Right renal cortex interstitium (tissue), 3 donors: ENCODE results near the gene GRIK3. TPM values are rescaled to one million over a fixed set of nuclear protein-coding genes. Genes with fewer than 3 reads are reported as not detected.
"Not testable (repeated sequence)": the region's sequence is repeated elsewhere in the genome, so short reads cannot be mapped to it uniquely, and the experiment has no call there.

Experiments used
- DNase-seq, 3 donors: peaks; one replicate each; pipeline ENCODE4 v3.0.0-alpha.2; 2013; ENCODE audit warnings: low read depth in 3 of 3, low spot score in 2 of 3
- polyA plus RNA-seq, 3 donors: library from polyadenylated mRNA; unstranded; fragments of 120-200 nt; gene quantifications; one replicate each; pipeline ENCODE4 v1.2.1, GENCODE V29; 2013; ENCODE audit not compliant: insufficient read length in 3 of 3

GRIK3 gene
- polyA plus RNA-seq, 3 donors, result 2.6 to 3.4 (median 3.1) TPM

GRCh38 chr1:36912365-36912865, 121.9 kb downstream of the GRIK3 start:
- DNase-seq, result no peak

DNA sequence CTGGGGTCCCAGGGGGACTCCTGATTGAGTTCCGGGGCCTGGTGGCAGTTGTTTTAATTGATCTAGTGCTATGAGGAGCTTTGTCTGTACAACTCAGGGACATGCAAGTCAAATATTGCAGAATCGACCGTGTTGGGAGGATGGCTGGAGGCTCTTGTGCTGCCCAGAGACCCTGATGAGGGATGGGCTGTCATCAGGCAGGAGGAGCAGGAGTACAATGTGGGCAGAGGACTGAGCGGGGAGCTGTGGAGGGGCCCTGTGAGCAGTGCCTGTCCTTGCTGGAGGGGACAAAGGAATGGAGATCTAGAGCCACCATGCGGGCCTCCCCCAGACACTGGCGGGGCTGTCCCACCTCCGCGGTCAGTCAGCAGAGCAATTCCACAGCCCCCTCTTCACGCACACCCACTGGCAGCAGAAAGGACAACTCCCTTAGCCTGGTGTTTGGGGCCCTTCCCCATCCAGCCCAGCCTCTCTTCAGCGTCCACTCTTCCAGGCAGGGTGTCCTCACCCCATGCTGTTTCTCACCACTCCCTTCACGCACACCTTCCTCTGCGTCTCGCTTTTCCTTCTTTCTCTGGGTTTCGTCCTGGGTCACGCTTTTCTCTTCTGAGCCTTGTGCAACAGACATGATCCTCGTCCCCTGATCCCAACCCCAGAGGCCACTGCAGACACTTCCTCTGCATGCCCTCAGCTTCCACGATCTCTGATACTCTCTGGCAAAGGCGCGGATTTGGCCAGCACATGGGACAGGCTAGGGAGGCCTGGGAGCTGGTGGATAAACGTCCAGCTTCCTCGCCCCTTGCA, 122.6 kb downstream of the GRIK3 start:
- DNase-seq, result no peak

DNA sequence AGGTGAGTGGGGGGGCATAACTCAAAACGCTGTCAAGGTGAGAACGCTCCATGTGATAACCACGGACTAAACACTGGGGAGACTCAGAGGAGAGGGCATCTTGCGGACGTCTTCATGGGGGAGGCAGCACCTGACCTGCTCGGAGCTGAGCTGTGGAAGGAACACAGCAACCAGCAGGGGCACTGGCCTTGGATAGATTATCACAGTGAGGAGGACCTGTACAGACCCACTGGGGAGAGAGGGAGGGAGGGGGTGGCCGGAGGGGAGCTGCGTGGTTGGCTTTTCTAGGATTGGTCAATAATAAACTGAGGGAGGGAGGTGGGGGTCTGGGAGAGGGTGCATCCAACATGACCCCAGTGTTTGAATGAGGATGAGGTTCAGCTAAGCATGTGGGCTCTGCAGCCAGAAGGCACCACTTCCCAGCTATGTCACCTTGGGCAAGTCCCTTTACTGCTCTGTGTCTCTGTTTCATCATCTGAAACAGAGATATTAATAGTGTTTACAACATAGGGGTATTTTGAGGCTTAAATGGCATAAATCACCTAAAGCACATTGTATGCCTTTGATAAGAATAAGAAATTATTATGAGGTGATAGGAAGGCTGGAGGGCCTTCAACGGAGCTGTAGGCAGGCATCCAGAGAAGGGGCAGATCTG, 123.3 kb downstream of the GRIK3 start:
- no peak for DNase-seq

DNA sequence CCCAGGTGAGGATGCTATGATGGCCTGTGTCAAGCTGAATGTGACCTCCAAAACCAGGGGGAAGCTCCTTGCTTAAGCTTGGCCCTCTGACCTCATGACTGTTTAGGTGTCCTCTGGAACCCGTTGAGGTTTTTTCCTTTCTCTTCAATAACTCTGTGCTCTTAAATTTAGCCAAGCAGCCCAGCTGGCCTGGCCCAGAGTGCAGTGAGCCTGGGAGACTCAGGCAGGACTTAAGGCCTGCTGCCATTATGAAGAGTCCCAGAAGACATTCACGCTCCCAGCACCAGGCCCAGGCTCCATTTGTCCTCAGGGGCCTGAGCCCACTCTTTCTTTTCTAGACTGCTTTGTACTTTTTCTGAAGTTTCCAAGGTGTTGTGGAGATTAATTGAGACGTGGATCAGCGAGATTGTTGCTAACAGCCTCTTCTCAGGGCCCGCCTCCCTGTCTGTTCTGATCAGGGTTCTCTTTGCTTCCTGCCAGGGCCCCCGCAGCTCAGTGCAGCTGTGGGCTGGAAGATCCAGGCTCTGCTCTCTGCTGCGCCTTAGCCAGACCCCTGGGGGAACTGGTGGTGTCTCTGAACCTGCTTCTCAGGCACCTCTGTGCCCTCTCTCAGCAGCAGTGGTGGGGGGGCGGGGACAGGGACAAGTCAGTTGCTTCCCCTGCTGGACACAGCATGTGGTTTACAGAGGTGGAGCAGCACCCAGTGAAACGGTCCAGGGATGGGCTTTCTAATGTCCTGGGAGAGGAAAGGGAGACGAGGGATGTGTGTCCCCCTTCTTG, 124.2 kb downstream of the GRIK3 start:
- DNase-seq, result no peak

DNA sequence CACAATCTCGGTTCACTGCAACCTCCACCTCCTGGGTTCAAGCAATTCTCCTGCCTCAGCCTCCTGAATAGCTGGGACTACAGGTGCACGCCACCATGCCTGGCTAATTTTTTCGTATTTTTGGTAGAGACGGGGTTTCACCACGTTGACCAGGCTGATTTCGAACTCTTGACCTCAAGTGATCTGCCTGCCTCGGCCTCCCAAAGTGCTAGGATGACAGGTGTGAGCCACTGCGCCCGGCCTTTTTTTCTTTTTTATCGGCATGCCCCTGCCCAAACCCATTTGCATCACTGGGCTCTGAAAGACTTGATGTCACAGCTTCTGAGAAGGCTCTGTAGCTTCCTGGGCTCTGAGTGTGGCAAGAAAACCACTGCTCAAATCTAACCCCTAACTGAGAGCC, 125.0 kb downstream of the GRIK3 start:
- DNase-seq, result not testable (repeated sequence)

- DNase-seq, result no peak
These were observed 126.2 kb downstream of the GRIK3 start for GRCh38 chr1:36908096-36908495.

GRCh38 chr1:36906555-36906954, 127.8 kb downstream of the GRIK3 start:
- no peak for DNase-seq

GRCh38 chr1:36905941-36906340, 128.4 kb downstream of the GRIK3 start:
- no peak for DNase-seq

DNA sequence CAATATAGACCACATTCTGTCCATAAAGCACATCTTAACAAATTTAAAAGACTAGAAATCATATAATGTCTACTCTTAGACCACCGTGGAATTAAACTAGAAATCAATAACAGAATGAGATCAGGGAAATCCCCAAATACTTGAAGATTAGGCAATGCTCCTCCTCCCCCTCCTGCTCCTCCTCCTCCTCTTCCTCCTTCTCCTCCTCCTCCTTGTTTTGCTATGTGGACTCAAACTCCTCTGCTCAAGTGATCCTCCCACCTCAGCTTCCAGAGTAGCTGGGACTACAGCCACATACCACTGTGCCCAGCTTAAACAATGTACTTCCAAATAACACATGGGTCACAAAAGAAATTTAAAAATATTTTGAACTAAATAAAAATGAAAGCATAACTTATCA, 134.2 kb downstream of the GRIK3 start:
- DNase-seq, result no peak

GRCh38 chr1:36897813-36898212, 136.5 kb downstream of the GRIK3 start:
- DNase-seq, result not testable (repeated sequence)

GRCh38 chr1:36894824-36895223, 139.5 kb downstream of the GRIK3 start:
- no peak for DNase-seq

DNA sequence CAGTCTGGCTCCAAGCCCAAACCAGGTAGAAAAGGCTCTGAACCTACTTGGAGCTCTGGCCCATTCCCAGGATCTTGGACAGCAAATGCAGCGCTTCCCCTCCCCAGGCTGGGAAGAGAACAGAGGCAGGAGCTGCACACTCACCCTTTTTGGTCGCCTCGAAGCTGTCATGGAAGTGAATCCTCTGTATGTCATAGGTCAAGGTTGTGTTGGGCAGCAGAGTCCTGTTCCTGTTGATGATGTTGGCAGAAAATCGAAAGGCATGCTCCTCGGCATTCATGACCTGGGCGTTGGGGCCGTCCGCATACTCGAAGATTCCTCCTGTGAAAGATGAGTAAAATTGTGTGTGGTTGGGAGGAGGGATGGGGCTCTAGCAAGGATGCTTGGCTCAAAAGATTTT, 143.5 kb downstream of the GRIK3 start:
- no peak for DNase-seq

- no peak for DNase-seq
These were observed 144.7 kb downstream of the GRIK3 start for GRCh38 chr1:36889478-36890226.

GRCh38 chr1:36888811-36889477, 145.4 kb downstream of the GRIK3 start:
- no peak for DNase-seq

GRCh38 chr1:36885540-36886357, 148.6 kb downstream of the GRIK3 start:
- no peak for DNase-seq

GRCh38 chr1:36884801-36885200, 149.5 kb downstream of the GRIK3 start:
- DNase-seq, result no peak

DNA sequence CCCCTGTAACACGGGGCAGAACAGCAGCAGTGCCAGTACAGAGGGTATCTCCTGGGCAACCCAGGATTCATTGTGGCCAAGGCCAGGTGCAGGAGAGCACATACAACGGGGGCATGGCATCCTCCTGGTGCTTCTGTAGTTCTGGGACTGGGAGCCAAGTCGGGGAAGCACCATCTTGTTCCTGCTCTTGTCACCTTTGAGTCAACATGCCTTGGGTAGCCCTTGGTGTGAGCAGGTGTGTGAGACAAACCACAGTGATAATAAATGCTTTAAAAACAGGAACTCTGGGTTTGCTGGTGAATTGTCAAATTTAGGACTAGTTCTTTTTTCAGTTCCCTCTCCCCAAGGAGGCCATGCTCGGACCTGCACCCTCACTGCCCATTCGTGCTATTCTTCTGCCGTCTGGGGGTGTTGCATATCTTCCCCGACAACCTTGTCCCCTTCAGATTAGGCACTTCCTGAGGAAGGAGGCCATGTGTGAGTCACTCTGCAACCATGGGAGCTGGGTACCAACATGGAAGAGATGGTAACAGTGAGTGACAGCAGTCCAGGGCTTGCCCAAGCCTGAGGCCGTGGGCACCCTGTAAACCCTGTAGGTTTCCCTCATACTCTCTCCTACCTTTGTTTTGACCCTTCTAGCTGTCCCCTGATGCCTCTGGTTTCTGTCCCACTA, 150.2 kb downstream of the GRIK3 start:
- no peak for DNase-seq

DNA sequence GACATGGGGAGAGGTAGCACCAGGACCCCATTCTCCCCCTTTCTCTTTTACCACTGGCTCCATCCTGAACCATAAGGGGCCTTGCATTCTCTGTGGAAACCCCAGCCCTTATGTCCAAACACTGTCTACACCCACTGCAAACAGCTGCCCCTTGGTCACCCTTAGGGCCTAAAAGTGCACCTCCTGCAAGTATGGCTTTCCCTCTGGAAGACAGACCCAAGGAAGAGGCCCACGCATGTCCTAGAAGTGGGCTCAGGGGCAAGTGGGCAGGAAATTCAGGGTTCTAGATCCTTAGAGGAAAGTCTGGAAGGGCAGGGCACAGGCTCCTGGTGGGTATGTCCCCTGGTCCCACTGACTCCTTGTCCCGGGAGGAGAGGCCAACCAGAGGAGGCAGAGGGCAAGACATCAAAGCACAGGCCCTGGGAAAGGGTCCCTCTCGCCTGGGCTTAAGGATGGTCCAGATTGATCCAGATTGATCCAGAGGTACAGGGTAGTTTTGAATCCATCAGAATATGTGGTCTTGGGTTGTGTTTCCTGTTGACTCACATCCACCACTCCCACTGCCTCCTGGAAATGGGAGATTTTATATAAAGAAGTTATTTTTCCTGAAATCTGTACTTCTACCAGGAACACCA, 150.9 kb downstream of the GRIK3 start:
- DNase-seq, result no peak
